PC-3 (cell line): ENCODE measurements around the gene CHTOP. TPM values are rescaled to one million over a fixed set of nuclear protein-coding genes. Genes with fewer than 3 reads are reported as not detected.

ENCODE experiments used
- ATAC-seq: fragments of 200-7000 bp; cut with Tn5 transposase; 2 replicates; pipeline ENCODE4 v1.9.1; 2020; ENCODE audit warnings: mild to moderate bottlenecking, moderate library complexity
- BruUV-seq: library from RNA; stranded (reverse); fragments of 400-500 nt; replicated peaks from 2 replicates; lab custom pipeline; 2021; lab: Mats Ljungman, UMichigan
- CTCF ChIA-PET: fragments of 300-600 bp; sonication (Branson Sonifier 250); formaldehyde crosslinking; loops from one replicate; lab custom pipeline; 2022; ENCODE audit warnings: antibody characterized with exemption; lab: Charles Lee
- POLR2A ChIA-PET: fragments of 300-600 bp; sonication (Branson Sonifier 250); formaldehyde crosslinking; loops from one replicate; lab custom pipeline; 2022; ENCODE audit warnings: antibody characterized with exemption; ENCODE audit not compliant: unreplicated experiment; lab: Charles Lee
- DNase-seq: peaks from one replicate; pipeline ENCODE4 v3.0.0-alpha.2; 2015
- H2AFZ ChIP-seq: fragments of 300-600 bp; sonication (generic); 2 replicates; pipeline ENCODE4 v1.6.0; 2016; ENCODE audit warnings: antibody characterized with exemption, low read length
- H3F3A ChIP-seq: fragments of 300-600 bp; sonication (generic); one replicate; pipeline ENCODE4 v1.6.0; 2017; ENCODE audit warnings: antibody characterized with exemption, low read length, control low read depth, mild to moderate bottlenecking; ENCODE audit not compliant: unreplicated experiment
- H3K27ac ChIP-seq: fragments of 300-600 bp; sonication (generic); 2 replicates; pipeline ENCODE4 v1.5.1; 2016; ENCODE audit warnings: mild to moderate bottlenecking, low read length
- H3K27me3 ChIP-seq: fragments of 300-600 bp; sonication (generic); 2 replicates; pipeline ENCODE4 v1.6.1; 2016; ENCODE audit warnings: low read length, mixed read lengths
- H3K36me3 ChIP-seq: fragments of 300-600 bp; sonication (generic); 2 replicates; pipeline ENCODE4 v1.6.1; 2016; ENCODE audit warnings: low read depth, mixed run types, low read length, mixed read lengths
- H3K4me1 ChIP-seq: fragments of 300-600 bp; sonication (generic); 2 replicates; pipeline ENCODE4 v1.5.1; 2016; ENCODE audit warnings: low read length; ENCODE audit not compliant: insufficient read depth
- H3K4me2 ChIP-seq: fragments of 300-600 bp; sonication (generic); 2 replicates; pipeline ENCODE4 v1.6.0; 2016; ENCODE audit warnings: low read length
- H3K4me3 ChIP-seq: fragments of 300-600 bp; sonication (generic); 2 replicates; pipeline ENCODE4 v1.5.1; 2016; ENCODE audit warnings: mild to moderate bottlenecking, low read length, mixed read lengths
- H3K79me2 ChIP-seq: fragments of 300-600 bp; sonication (generic); 2 replicates; pipeline ENCODE4 v1.6.1; 2017; ENCODE audit warnings: low read length, mixed read lengths
- H3K9ac ChIP-seq: fragments of 300-600 bp; sonication (generic); 2 replicates; pipeline ENCODE4 v1.6.0; 2016; ENCODE audit warnings: mild to moderate bottlenecking, low read length
- H3K9me2 ChIP-seq: fragments of 300-600 bp; sonication (generic); replicated peaks from 2 replicates; pipeline ENCODE4 v1.6.1; 2016; ENCODE audit warnings: mixed run types, low read length, mixed read lengths
- H3K9me3 ChIP-seq: fragments of 300-600 bp; sonication (generic); 2 replicates; pipeline ENCODE4 v1.6.1; 2016; ENCODE audit warnings: low read length, mixed read lengths
- H4K20me1 ChIP-seq: fragments of 300-600 bp; sonication (generic); 2 replicates; pipeline ENCODE4 v1.6.1; 2016; ENCODE audit warnings: low read length, mixed read lengths
- CTCF ChIP-seq: fragments of 300-600 bp; sonication (generic); conservative IDR thresholded peaks from 2 replicates; pipeline ENCODE4 v1.5.1; 2017; ENCODE audit warnings: antibody characterized with exemption, low read depth, mild to moderate bottlenecking, low read length
- EZH2 ChIP-seq: fragments of 300-600 bp; sonication (generic); IDR thresholded peaks from one replicate; pipeline ENCODE4 v1.6.1; 2017; ENCODE audit warnings: antibody characterized with exemption, mild to moderate bottlenecking, low read length; ENCODE audit not compliant: unreplicated experiment
- EZH2phosphoT487 ChIP-seq: fragments of 300-600 bp; sonication (generic); IDR thresholded peaks from 2 replicates; pipeline ENCODE4 v1.6.1; 2018; ENCODE audit warnings: mild to moderate bottlenecking, antibody characterized with exemption, low read length, borderline replicate concordance
- intact Hi-C: fragments of 100-400 bp; cut with micrococcal nuclease; formaldehyde crosslinking; loops from 2 replicates; pipeline ENCODE4 v1.9.0; 2023
- total RNA-seq: library from RNA; depleted of rRNA; stranded (reverse); fragments of >200 nt; gene quantifications from 2 replicates; pipeline ENCODE4 v1.2.3, GENCODE V29; 2014

The CHTOP gene
- total RNA-seq, 1 experiment from 2014 or later = 101 TPM

- H4K20me1 ChIP-seq = 0 out of 2 replicates have a peak, but pooled peaks cover 8% of the 10 kb centered on the region
- no peak overlapping the region for H3K4me2 ChIP-seq
- BruUV-seq = no TSS peak
- peaks cover 11% of the 10 kb centered on the region for H3K4me1 ChIP-seq
- no peak overlapping the region for H3K9ac ChIP-seq
- CTCF ChIA-PET = no interaction called here
- no peaks in the 10 kb centered on the region for H3K9me2 ChIP-seq
- no peak overlapping the region for H3K27ac ChIP-seq
- peaks cover 14% of the 10 kb centered on the region; the same call in 1 of the 2 replicates for H3K79me2 ChIP-seq
- H2AFZ ChIP-seq = no peak overlapping the region
- H3K36me3 ChIP-seq = peaks cover 35% of the 10 kb centered on the region
- no peak for ATAC-seq
- TF ChIP-seq CTCF = no peak
- H3K27me3 ChIP-seq = no peaks in the 10 kb centered on the region
- H3F3A ChIP-seq = peaks cover 18% of the 10 kb centered on the region
- no peak for DNase-seq
- POLR2A ChIA-PET = interaction anchor here (0.6 to 1.4 kb wide), 2 partner anchors 13 to 76 kb away, joined by 3 to 6 read pairs; no protein-coding TSS in a partner anchor
- H3K9me3 ChIP-seq = no peaks in the 10 kb centered on the region
- intact Hi-C loops = no loop called here
- H3K4me3 ChIP-seq = no peak overlapping the region
These were observed 14.3 kb downstream of the CHTOP start for GRCh38 chr1:153648000-153648643.

GRCh38 chr1:153649137-153649862, 15.4 kb downstream of the CHTOP start:
- no peak overlapping the region for H2AFZ ChIP-seq
- BruUV-seq = TSS peak; percentile 6
- no peak overlapping the region for H3K4me2 ChIP-seq
- H3K36me3 ChIP-seq = peaks cover 23% of the 10 kb centered on the region
- peaks cover 3% of the 10 kb centered on the region; the same call in 1 of the 2 replicates for H3K79me2 ChIP-seq
- no peaks in the 10 kb centered on the region for H3K27me3 ChIP-seq
- H3F3A ChIP-seq = peaks cover 13% of the 10 kb centered on the region
- ATAC-seq (peak; percentile 22), DNase-seq (no peak)
- no peaks in the 10 kb centered on the region for H3K9me2 ChIP-seq
- no peak overlapping the region for H3K4me3 ChIP-seq
- H3K27ac ChIP-seq = no peak overlapping the region
- intact Hi-C loops = no loop called here
- no peak for TF ChIP-seq EZH2
- TF ChIP-seq CTCF = no peak
- TF ChIP-seq EZH2phosphoT487 = no peak
- CTCF ChIA-PET = no interaction called here
- POLR2A ChIA-PET = interaction anchor here (0.6 to 1.4 kb wide), 2 partner anchors 15 kb away, joined by 3 to 10 read pairs; partner anchors contain the start of gene CHTOP
- H4K20me1 ChIP-seq = 0 out of 2 replicates have a peak, but pooled peaks cover 5% of the 10 kb centered on the region
- no peaks in the 10 kb centered on the region for H3K9me3 ChIP-seq
- no peak overlapping the region for H3K9ac ChIP-seq
- H3K4me1 ChIP-seq = peaks cover 14% of the 10 kb centered on the region
